Prostate gland (tissue), 2 donors: ENCODE measurements around the gene YTHDF1.

ENCODE experiments used
- CTCF ChIP-seq, 4 experiments: fragments of 200-600 bp in 2 of 4; fragments of 450-650 bp in 2 of 4; sonication (generic) in 2 of 4; IDR thresholded peaks; 1 replicate in 3 of 4; 2 replicates in 1 of 4; pipeline ENCODE4 v1.5.1; 2016 to 2019; ENCODE audit warnings: antibody characterized with exemption in 4 of 4, mild to moderate bottlenecking in 2 of 4, moderate library complexity in 2 of 4
- POLR2A ChIP-seq: fragments of 450-650 bp; IDR thresholded peaks from one replicate; pipeline ENCODE4 v1.6.1; 2016; ENCODE audit warnings: antibody characterized with exemption, mild to moderate bottlenecking

GRCh38 chr20:63176427-63177133, 39.4 kb downstream of the YTHDF1 start:
- no peak for TF ChIP-seq CTCF (IDR thresholded peaks at IDR 0.05)
- no peak for TF ChIP-seq POLR2A
